HG02981 (cell line): Measurements from ENCODE around the gene FOSB.

Experiments
- ATAC-seq: cut with Tn5 transposase; IDR thresholded peaks from one replicate; pipeline ENCODE4 v1.9.1; 2021; ENCODE audit warnings: mild to moderate bottlenecking, moderate library complexity; ENCODE audit not compliant: unreplicated experiment

The FOSB gene

DNA sequence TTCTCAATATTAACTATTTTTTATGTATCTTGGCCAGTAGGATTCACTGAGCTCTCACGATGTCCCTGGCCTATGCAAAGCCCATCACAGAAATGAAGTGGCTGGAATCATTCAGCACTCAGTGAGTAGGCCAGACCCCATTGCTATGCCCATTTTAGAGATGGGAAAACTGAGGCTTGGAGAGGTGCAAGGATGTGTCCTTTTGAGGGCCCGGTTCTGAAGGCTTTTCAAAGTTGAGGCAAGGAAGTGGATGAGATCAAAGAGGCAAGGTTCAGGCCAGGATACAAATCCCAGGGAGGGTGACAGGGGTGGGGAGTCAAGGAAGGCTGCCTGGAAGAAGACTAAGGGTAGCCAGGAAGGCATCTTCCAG lies 25.4 kb upstream of the FOSB start:
- ATAC-seq = no peak

- ATAC-seq = no peak
These were observed 24.9 kb upstream of the FOSB start for GRCh38 chr19:45442778-45443461.

- ATAC-seq = no peak
These were observed 24.1 kb upstream of the FOSB start for GRCh38 chr19:45443462-45444317.

DNA sequence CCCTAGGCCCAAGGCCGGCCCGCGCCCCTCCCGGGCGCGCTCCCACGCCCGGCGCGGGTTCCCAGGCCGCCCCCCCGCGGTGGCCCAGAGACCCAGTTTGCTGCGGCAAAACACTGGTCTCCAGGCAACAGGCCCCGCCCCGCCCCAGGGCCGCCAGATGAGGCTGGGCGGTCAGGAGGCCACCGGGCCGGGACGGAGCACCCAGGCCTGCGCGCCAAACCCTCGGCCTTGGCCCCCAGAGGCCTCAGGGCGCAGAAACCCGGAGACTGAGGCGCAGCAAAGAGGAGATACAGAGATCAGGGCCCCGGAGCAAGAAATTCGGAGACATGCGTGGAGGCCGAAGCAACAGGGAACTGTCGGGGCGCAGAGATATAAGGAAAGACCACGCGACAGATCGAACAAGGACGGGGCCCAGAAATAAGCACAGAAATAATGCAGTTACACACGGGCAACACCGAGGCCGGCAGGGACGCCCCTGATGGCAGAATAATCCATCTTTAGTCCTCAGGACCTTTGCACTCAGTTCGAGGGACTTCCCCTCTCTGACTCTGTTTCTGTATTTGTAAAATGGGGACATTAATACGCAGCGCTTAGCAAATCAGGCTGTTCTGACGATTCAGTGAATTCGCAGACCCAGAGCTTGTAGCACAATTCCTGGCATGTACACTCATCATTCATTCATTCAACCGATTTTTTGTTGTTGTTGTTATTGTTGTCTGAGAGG lies 23.3 kb upstream of the FOSB start:
- ATAC-seq = peak; percentile 43

GRCh38 chr19:45445139-45445538 lies 22.7 kb upstream of the FOSB start:
- ATAC-seq = no peak

DNA sequence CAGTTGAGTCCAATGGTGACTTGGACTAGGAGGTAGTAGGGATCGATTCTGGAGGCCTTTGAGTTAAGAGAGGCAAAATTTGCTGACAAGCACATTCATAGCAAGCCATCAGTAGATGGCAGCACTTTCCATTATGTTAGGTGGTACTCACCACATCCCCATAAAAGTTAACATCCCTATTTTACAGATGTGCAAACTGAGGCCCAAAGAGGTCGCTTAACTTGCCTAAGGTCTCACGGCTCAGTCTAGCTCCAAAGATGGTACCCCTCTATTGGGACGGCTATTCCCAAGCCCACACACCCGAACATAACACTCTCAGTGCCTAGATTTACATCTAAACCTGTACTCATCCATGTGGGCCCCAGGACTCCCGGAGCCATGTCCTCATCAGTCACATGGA lies 21.5 kb upstream of the FOSB start:
- ATAC-seq = no peak

GRCh38 chr19:45446944-45447343 lies 20.9 kb upstream of the FOSB start:
- ATAC-seq = no peak

- ATAC-seq = no peak
These were observed 19.4 kb upstream of the FOSB start for GRCh38 chr19:45448425-45448756.

GRCh38 chr19:45448887-45449299 lies 18.9 kb upstream of the FOSB start:
- no peak for ATAC-seq

- ATAC-seq = no peak
These were observed 17.8 kb upstream of the FOSB start for GRCh38 chr19:45450012-45450333.

DNA sequence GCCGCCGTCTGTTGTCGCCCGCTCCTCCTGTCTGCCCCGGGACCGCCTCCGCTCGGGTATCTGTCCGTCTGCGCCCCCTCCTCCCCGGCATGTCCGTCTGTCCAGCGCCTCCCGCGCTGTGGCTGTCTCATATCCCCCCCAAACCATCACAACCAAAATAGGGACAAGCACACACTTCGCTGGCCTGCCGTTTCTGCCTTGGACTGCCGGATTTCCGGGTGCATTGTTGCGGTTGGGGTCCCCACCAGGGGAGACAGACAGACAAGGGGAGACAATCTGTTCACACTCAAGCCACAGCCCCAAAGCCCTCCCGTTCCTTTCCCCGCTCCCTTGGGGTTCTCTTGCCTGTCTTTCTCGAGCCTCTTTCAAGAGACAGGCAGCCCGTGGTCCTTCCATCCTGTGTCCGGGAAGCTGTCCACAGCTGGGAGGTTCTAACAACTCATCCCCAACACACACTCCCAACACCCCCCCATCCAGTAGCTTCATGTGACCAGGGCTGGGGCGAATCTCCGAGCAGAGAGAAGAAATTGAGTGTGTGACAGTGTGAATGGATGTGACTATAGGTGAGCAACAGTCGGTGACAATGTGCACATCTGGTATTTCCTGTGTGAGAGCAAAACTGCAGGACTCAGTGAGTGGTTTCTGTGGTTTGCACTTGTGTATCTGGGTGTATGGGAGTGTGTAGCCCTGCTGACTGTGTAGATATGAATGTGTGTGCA lies 16.5 kb upstream of the FOSB start:
- ATAC-seq = no peak

DNA sequence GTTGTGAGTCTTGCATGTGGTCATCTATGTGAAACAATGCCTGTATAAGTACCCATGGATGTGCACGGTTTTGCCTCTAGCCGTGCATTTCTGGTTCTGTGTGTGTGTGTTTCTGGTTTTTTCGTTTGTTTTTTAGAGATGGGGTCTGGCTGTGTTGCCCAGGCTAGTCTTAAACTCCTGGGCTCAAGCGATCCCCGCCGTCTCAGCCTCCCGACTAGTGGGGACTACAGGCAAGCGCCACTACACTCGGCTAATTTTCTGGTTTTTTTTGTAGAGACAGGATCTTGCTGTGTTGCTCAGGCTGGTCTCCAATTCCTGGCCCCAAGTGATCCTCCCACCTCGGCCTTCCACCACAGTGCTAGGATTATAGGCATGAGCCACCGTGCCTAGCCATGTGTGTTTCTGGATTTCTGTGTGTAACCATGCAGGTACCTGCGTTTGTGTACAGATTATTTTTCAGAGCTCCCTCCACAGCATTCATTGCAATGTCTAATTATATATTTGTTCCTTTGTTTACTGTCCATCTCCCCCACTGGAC lies 15.9 kb upstream of the FOSB start:
- ATAC-seq = no peak

- ATAC-seq = no peak
These were observed 11.9 kb upstream of the FOSB start for GRCh38 chr19:45455707-45456499.

DNA sequence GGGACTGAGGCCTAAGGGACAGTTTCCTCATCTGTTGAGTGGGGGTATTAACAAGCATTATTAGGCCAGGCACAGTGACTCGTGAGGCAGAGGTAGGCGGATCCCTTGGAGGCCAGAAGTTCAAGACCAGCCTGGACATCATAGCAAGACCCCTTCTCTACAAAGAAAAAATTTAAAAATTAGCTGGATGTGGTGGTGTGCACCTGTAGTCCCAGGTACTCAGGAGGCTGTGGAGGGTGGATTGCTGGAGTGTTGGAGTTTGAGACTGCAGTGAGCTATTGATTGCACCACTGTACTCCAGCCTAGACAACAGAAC lies 11.3 kb upstream of the FOSB start:
- ATAC-seq = no peak

GRCh38 chr19:45457776-45458175 lies 10.0 kb upstream of the FOSB start:
- no peak for ATAC-seq

DNA sequence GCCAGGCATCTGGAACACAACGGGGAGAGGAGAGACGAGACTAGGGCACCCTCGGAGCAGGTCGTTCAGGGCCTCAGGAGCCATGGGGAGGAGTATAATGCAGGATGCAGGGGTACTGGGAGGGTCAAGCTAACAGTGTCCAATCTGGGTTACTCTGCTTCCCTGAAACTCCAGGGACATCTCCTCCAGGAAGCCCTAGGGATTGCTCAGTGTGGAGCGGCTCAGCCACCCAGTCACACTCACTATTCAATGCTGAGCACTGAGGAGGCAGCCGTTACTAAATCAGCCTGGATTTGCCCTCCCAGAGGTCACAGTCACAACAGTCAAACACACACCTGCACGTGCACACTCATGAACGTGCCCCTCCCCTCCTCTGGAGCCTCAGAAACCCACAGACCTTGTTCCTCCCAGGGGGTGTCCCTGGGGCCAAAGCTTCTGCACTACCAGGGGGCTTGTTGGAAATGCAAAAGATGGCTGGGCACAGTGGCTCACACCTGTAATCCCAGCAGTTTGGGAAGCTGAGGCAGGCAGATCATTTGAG lies 6.9 kb upstream of the FOSB start:
- ATAC-seq = no peak

- no peak for ATAC-seq
These were observed 5.6 kb upstream of the FOSB start for GRCh38 chr19:45462174-45462573.

DNA sequence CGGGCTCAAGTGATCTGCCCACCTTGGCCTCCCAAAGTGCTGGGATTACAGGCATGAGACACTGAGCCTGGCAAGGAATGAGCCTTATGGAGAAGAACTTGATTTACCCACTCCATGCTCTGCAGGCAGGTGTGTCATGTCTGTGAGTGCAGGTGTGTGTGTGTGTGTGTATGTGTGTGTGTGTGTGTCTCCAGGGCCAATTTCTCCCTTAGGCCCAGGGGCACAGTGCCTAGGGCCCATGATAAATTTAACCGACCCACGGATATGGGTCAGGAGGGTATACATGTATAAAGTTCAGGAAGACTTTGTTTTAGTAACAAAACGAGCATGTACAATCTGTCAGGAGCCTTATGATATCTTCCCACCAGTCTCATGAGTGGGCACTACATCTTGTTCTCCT lies 4.6 kb upstream of the FOSB start:
- ATAC-seq = no peak

DNA sequence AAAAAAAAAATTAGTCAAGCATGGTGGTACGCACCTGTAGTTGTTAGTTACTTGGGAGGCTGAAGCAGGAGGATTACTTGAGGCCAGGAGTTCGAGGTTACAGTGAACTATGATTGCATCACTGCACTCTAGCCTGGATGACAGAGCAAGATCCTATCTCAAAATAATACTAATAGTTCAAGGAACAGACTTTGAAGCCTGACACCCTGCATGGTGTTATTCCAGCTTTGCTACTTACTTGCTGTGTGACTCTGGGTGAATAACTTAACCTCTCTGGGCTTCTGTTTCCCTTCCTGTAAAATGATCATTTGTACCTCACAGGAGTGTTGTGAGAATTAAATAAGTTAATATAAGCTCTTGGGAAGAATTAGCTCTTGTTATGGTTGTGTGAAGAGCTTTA lies 3.5 kb upstream of the FOSB start:
- no peak for ATAC-seq

DNA sequence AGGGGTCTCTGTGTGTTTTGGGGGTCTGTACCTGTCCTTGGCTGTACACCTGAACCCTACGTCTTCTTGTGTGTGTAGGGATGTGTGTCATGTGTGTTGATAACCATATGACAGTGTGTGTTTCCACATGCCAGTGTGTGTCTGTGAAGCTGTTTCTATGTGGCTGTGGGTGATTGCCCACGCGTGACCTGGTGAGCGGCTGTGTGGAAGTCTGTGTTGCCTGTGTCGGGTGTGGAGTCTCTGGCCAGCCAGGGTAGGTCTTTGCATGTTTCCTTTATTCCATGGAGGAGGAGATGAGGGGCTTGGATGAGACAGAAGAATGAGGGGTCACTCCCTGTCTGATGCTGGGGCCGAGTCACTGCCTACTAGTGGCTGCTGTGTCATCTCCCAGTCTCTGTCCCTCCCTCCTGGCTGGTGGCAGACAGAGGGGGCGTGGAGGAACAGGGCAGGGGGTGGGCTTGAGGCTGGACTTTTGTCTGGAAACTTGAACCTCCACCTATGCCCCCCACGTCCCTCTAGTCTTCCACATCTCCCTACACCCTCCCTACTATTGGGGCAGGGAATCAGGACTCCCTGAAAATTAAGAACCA lies 2.8 kb upstream of the FOSB start:
- ATAC-seq = no peak
